ENCODE results near the gene LIF.
A peak's percentile ranks its signal among the peaks of the same experiment; 100 is the strongest.

The LIF gene

GRCh38 chr22:30262917-30263741 is 16.6 kb upstream of the LIF start:
- no peak for DNase-seq (ENCODE audit: low spot score)

GRCh38 chr22:30262112-30262511 is 15.6 kb upstream of the LIF start:
- DNase-seq (ENCODE audit: low spot score) = no peak

GRCh38 chr22:30261134-30261533 is 14.6 kb upstream of the LIF start:
- no peak for DNase-seq (ENCODE audit: low spot score)

- no peak for DNase-seq (ENCODE audit: low spot score)
Observed at GRCh38 chr22:30260682-30261081, 14.1 kb upstream of the LIF start.

- DNase-seq (ENCODE audit: low spot score) = no peak
Observed at GRCh38 chr22:30260276-30260675, 13.7 kb upstream of the LIF start.

- DNase-seq (ENCODE audit: low spot score) = no peak
Observed at GRCh38 chr22:30254314-30254713, 7.8 kb upstream of the LIF start.

GRCh38 chr22:30253205-30253852 is 6.8 kb upstream of the LIF start:
- DNase-seq (ENCODE audit: low spot score) = no peak

- DNase-seq (ENCODE audit: low spot score) = no peak
Observed at GRCh38 chr22:30252411-30253204, 6.0 kb upstream of the LIF start.

DNA sequence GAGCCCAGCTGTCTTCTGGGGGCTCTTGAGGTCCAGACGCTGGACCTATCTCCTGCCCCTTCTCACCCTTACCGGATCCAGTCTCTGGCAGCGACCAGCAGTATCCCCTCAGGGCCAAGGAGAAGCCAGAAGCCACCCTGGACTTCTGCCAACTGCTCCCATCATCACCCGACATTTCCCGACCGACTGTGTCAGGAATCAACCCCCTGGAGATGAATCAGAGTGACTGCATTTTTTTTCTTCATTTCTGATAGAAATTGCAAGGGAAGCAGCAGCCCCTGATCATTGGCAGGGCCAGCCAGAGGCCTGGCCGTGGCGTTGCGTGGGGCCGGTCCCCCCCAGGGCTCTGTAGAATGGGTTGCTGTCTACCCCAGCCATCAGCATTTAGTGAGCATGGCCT is 5.2 kb upstream of the LIF start:
- no peak for DNase-seq (ENCODE audit: low spot score)

- peak; percentile 75 for DNase-seq (ENCODE audit: low spot score)
Observed at GRCh38 chr22:30250661-30251267, 4.2 kb upstream of the LIF start.

- DNase-seq (ENCODE audit: low spot score) = no peak
Observed at GRCh38 chr22:30250039-30250565, 3.5 kb upstream of the LIF start.

DNA sequence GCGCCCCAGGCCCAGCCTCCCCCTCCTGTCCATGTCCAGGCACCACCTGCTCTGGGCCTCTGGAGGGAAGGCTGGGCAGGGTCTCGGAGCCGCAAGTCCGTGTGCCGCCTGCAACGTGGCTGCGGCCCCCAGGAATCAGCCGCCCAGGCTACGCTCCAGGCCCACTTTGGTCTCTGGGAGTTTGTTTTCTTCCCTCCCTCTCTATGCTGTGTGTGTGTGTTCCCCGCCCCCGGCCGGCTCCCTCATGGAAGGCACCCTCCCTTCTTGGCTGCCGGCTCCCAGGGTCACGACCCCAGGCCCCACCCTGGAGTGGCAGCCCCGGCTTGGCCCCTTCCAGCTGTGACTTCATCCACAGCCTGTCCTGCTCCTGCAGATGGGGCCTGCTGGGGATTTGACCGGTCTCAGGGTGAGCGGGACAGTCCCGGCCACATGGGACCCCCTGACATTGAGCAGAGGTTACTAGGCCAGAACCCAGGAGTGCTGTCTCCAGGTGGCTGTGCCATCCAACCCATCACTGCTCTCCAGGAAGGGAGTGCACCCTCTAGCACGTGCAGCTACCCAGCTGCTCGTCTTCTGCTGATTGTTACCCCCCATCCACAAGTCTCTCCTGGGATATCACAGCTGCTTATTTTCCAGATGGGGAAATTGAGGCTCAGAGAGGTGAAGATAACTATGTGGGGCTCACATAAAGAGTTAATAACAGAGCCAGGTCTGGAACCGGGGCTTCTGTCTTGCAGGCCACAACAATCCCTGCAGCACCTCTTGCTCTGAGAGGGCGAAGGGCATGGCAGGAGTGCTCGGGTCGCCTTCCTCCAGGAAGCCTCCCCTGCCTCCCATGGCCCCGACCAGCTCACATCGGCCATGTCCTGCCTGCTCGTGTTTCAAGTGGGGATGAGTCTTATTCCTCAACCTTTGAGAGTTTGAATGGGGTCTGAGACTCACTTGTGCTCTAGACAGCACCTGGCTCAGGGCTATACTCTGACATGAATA is 2.8 kb upstream of the LIF start:
- DNase-seq (ENCODE audit: low spot score) = no peak

GRCh38 chr22:30248484-30248883 is 1.9 kb upstream of the LIF start:
- no peak for DNase-seq (ENCODE audit: low spot score)

DNA sequence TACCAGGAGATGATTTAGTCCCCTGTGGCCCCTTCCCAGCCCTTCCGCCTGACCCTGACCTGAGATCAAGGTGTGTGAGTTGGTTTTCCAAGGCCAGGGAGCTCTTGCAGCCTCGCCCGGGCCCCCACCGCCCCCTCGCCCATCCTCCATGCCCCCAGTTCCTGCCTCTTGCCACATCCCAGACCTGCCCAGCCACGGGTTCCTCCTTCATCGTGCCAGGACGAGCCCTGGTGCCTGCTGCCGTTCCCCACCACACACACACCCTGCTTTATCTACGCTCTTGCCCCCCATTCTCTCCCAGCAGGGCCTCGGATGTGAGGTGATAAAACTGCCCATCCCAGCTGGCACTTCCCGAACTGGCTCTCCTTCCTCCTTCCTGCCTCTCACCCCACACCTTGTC is 1.4 kb upstream of the LIF start:
- no peak for DNase-seq (ENCODE audit: low spot score)

DNA sequence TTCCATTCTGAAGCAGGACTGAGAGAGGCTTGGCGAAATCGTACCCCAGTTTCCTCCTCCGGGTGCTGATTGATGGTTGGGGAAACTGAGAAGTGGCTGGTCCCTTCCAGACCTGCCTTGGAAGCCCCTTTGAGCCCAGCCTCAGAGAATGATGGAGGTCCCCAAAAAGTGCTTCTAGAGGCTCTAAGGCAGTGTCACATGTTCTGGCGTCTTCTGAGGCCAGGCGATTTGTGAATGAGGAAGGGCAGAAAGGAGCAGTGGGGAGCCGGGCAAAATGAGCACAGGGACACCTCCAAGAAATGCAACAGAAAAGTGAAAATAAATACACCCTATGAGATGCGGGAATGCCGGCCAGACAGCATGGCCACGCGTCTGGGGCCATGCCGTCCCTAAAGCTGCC is 1.0 kb upstream of the LIF start:
- no peak for DNase-seq (ENCODE audit: low spot score)

- DNase-seq (ENCODE audit: low spot score) = peak; percentile 79
Observed at GRCh38 chr22:30246814-30247376, 336 bp upstream of the LIF start.

GRCh38 chr22:30245181-30245984 is 1.2 kb downstream of the LIF start:
- no peak for DNase-seq (ENCODE audit: low spot score)

- DNase-seq (ENCODE audit: low spot score) = no peak
Observed at GRCh38 chr22:30244641-30245040, 1.9 kb downstream of the LIF start.

DNA sequence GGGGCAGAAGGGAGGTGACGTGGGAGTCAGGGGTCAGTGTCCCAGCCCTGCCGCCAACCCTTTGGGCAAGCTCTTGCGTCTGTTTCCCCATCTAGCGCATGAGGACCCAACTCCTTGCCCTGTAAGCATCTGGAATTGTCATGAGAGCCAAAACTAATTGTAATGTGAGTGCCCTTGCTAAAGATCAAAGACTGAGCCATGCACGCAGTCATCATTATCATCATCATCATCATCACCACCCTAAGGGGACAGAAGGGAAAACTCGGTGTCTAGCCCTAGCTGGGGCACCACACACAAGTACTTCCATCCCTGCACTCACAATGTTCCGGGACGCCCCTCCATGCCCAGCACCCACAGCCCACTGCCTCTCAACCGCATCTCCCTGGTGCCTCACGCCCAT is 2.5 kb downstream of the LIF start:
- DNase-seq (ENCODE audit: low spot score) = no peak

DNA sequence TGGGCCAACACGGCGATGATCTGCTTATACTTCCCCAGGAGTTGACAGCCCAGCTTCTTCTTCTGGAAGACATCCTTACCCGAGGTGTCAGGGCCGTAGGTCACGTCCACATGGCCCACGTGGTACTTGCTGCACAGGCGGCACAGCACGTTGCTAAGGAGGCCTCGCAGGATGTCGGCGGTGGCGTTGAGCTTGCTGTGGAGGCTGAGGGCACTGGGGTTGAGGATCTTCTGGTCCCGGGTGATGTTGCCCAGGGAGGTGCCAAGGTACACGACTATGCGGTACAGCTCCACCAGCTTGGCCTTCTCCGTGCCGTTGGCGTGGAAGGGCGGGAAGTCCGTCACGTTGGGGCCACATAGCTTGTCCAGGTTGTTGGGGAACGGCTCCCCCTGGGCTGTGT is 2.9 kb downstream of the LIF start:
- DNase-seq (ENCODE audit: low spot score) = no peak
